ENCODE data around the gene PLA2G2D.
A peak's percentile ranks its signal among the peaks of the same experiment; 100 is the strongest.
"Not testable (repeated sequence)": the region's sequence is repeated elsewhere in the genome, so short reads cannot be mapped to it uniquely, and the experiment has no call there.

The PLA2G2D gene

DNA sequence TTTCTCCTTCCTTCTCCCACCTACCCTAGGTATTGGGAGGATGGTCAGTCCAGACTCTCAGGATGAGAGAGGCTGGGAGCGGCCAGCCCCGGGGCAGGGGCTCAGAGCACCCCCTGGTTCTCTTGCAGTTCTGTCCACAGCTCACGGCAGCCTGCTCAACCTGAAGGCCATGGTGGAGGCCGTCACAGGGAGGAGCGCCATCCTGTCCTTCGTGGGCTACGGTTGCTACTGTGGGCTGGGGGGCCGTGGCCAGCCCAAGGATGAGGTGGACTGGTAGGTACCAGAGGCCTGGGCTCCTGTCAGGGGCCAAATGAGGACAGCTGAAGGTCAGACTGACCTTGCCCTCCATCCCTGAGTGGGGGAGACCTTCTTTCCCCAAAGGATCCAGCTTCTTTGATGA lies 24.0 kb upstream of the PLA2G2D start:
- DNase-seq (ENCODE audit: low spot score), result no peak
- FAIRE-seq, result no peak

DNA sequence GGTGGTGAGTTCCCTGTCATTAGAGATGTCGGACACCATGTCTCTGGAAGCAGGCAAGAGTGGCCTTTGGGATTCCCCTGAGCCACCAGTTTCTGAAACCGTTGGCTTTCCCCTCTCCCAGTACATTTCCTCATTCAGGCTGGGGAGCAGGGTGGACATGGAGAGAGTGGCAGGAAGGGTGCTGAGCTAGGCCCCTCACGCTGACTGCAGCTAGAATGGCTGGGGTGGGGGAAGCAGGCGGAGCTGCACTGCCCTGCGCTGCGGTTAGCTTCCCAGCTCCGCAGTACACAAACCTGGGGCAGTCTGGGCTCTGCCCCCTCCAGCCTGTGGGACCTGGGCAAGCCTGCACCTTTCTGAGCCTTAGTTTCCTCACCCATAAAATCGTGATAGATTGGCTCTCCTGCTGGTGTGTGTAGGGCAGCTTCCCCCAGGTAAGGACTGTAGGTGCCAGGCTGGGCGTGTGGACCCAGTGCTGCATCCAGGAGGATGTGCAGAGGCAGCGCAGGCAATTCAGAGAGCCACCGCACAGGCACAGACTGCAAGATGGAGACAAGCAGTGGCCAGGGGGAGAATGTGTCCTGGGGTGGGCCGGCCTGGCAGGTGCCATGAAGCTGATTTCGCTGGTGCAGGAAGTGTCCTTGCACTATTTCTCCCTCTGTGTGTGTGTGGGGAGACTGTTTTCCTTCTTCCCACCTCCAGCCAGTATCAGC lies 22.8 kb upstream of the PLA2G2D start:
- DNase-seq (ENCODE audit: low spot score), result no peak
- FAIRE-seq, result no peak

DNA sequence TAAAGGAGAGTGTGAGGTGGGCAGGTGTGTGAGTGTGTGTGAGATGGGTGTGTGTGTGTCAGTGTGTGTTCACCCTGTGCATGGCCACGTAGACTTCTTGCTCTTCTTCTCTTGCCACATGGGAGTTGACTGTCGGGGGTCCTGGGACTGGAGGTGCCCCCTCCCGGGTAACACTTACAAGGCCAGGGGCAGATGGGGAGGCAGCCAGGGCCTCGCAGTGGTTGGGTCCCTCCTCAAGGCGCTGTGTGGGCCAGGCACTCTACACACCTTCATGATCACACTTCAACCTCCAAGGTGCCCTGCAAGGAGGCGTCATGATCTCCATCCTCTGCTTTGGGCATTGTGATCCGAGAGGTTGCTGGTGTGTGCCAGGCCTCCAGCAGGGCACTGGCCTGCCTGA lies 22.1 kb upstream of the PLA2G2D start:
- no peak for DNase-seq (ENCODE audit: low spot score)
- no peak for FAIRE-seq

DNA sequence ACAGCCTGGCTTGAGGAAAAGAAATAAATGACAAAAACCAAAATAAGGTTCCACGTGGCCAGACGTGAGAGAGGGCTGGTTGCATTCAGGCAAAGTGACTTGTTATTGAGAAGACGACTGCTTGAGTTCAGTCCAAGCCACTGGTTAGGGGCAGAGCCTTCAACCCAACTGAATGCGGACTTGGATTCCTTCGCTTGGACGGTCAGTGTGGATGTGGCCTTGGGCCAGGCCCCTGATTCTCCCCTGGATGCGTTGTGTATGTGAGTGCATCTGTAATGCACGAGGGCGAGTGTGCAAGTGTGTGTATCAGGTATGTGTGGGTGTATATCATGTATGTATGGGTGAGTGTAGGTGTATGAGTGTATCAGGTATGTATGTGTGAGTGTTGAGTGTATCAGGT lies 21.7 kb upstream of the PLA2G2D start:
- FAIRE-seq (no peak), DNase-seq (ENCODE audit: low spot score) (no peak)

DNA sequence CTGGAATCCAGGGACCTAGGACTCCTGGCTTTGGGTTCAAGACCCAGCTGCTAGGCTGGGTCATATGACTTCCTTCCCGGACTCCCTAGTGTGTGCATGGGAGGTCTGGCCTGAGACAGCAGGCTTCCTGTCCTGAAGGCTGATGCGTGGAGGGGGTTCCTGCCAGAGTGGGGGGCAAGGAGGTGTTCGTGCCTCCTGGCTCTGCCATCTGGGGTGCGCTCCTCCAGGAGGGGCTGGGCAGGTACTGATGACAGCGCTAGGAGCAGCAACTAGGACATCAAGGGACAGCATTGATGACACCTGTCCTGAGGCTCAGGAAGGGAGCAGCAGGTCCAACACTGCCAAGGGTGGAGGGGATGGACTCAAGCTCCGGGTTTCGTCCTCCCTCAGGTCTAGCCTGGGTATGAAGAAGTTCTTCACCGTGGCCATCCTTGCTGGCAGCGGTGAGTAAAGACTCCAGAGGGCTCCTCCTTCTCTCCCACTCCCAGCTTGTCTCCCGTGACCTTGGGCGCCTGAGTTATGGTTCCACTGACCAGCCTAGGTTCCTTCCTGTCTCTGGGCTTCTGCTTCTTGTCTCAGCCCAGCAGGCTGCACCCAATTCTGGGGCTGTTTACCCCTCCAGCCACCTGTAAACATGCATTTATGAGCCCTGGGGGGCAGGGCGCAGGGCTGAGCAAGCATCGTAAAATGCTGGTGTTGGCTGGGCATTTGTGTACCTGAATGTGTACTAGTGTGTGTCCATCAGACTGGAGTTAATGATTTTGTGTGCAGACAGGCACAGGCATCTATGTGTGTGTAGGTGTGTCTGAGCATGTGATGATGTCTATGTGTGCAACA lies 20.7 kb upstream of the PLA2G2D start:
- peak; percentile 35 for FAIRE-seq

DNA sequence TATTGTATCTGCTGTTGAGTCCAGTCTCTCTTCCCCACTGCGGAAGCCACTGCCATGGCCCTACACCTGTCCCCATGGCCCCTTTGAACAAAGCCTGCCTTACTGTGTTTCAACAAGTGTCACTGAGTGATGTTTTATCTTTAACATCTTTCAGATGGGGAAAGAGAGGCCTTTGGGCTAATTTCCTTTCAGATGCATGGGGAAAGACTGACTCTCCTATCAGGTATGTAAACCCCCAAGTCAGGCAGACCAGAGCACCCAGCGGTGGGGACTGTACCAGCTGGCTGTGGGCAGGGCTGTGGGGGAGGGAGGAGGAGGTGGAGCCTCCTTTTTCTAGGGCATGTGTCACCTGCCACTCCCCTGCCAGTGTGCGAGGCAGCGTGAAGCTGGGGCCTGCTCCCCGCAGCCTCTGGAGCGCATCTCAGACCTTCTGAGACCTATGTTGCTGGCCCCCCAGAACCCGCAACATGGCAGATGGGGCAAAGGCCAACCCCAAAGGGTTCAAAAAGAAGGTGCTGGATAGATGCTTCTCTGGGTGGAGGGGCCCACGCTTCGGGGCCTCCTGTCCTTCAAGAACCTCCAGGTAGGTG lies 19.7 kb upstream of the PLA2G2D start, which contains the start of gene PLA2G2F:
PLA2G2F (plus strand) TSS at position 363 of the 590 bp plus-strand sequence; CDS start at position 468, 105 bp downstream.
- DNase-seq (ENCODE audit: low spot score) (no peak), FAIRE-seq (no peak)

More for the DNA sequence above, 20.7 kb upstream of the PLA2G2D start:
- DNase-seq (ENCODE audit: low spot score), result no peak

DNA sequence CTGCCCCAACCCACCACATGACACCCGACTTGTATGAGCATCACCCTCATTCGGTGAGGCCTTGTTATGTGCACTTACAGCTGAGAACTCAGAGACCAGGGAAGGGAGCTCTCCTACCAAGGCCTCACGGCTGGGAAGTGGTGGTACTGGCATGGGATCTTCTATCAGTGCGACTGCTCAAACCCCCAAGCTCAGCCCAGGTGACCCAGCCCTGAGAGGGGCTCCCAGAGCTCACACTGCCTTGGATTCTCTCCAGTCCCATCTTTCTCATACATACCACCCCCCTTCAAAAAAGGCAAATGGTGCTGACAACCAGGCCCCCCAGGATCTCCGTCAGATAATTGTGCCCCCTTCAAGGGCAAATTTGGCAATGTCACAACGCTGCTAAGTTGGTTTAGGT lies 19.0 kb upstream of the PLA2G2D start:
- FAIRE-seq, result no peak
- no peak for DNase-seq (ENCODE audit: low spot score)

DNA sequence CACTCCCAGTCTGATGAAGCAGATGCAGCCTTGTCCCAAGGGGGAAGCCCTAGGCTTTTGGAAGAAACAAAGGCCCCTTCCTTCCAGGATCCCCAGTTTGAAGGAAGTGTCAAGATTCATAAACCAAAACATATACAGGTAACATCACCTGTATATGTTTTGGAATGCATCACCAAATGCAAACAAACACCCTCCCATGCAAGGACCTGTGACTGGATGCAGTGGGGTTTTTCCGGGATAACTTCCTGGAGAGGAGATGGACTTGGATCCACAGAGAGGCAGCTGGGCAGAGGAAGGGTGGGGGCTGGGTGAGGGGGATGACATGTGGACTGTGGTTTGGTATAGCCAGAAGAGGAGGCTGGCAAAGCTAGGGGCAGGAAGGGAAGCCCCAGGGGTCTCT lies 18.3 kb upstream of the PLA2G2D start:
- FAIRE-seq (no peak), DNase-seq (ENCODE audit: low spot score) (no peak)

DNA sequence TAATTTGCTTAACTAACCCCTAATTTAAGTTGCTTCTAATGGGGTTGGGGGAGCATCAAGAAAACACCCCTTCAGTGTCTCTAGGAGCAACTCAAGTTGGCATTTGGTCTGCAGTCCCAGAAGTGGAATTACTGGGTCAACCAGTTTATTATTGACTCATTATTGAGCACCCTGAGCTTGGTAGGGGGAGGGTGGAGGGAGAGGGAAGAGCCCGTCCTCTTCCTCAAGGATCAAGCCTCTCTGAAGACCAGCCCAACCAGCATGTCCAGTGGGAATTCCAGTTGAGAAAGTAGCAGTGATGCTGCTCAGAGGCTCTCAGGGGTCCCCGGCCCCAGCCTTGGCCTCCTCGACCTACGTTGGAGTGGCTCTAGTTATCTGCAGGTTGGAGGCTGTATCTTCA lies 17.7 kb upstream of the PLA2G2D start:
- DNase-seq (ENCODE audit: low spot score) (no peak), FAIRE-seq (no peak)

DNA sequence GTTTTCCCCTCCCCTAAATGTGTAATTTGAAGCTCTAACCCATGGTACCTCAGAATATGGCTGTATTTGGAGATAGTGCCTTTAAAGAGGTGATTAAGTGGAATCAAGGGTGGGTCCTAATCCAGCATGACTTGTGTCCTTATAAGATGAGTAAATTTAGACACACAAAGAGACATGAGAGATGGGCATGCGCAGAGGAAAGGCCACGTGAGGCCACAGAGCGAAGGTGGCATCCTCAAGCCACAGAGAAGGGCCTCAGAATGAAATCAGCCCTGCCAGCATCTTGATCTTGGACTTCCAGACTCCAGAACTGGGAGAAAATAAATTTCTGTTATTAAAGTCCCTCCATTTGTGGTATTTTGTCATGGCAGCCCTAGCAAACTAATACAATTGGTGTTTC lies 16.9 kb upstream of the PLA2G2D start:
- FAIRE-seq (no peak), DNase-seq (ENCODE audit: low spot score) (no peak)

DNA sequence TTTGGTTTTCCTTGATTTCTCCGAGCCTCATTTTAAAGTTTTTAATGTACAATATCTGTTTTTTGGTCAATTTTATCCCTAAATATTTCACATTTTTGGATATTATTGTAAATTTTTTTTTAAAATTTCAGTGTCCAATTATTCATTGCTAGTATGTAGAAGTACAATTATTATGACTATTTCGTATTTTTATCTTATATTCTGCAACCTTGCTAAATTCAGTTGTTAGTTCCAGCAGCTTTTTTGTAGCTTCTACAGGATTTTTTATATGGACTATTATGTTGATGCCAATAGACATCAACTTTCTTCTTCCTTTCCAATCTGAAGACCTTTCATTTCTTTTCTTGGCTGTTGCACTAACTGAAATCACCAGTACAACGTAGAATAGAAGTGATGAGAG lies 15.7 kb upstream of the PLA2G2D start:
- no peak for FAIRE-seq

DNA sequence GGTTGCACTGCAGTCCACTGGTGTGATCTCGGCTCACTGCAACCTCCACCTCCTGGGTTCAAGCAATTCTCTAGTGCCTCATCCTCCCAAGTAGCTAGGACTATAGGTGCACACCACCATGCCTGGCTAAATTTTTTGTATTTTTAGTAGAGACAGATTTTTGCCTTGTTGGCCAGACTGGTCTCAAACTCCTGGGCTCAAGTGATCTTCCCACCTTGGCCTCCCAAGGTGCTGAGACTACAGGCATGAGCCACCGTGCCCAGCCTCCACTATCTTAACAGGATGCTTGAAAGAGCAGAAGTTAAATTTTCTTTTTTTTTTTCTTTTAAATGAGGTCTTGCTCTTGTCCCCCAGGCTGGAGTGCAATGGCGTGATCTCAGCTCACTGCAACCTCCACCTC lies 11.2 kb upstream of the PLA2G2D start:
- not testable (repeated sequence) for FAIRE-seq; DNase-seq (ENCODE audit: low spot score)

More for the DNA sequence above, 15.7 kb upstream of the PLA2G2D start:
- DNase-seq (ENCODE audit: low spot score), result no peak

DNA sequence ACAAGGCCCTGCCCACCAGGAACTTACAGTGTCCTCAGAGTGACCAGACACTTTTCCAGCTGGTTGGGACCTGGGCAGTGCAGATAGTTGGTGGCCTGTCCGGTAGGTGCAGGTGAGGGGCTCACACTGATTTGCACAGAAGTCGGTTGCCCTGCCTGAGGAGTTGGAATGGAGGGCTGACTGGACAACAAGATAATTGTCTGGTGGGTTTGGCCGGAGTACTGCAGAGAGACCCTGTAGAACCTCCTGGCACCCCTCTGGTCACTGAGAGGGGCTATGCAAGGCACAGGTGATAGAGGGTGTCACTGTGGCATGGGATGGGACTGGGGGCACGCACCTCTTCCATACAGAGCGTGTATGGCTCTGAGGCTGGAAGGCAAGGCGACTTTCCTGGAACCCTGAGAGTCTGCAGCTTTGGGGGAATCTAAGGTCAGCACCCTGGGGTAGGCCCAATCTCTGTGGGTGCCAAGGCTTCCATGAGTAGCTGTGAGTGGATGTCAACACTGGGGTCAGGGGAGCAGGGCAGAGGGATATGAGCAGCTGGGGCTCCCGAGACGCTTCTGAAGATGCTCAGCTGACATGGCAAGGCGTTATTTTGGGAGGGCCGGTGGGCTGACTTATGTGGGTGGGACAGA lies 7.6 kb upstream of the PLA2G2D start:
- no peak for FAIRE-seq

DNA sequence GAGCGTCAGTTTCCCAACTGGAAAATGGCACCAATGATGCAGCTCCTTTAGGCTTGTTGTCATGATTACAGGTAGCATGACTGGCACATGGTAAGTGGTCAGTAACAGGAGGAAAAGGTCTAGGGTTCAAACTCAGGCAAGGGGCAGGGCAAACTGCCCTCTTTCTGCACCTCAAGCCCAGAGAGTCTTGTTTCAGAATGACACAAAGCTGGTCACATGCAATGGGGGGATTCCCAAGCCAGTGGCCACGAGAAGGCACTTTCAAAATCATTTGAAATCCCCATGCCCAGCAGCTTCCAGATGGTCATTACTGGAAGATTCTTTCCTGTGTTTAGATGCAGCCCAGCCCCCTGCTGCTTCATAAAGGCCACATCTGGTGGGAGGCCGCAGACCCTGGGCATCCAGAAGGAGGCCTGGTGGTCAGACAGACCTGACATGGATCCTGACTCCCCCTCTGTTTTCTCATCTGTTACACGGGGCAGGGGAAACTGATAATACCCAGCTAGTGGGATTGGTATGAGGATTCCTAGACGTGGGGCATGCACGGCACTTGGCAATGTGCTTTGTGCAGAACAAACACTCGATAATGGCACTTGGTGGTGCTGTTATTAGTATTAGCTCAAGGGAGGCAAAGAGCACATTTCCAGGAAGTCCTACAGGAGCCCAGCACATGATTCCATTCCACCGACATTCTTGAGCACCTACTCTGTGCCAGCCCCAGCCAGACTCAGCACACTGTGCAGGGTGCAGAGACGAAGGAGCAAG lies 6.9 kb upstream of the PLA2G2D start:
- no peak for DNase-seq (ENCODE audit: low spot score)
- FAIRE-seq, result no peak

More for the DNA sequence above, 7.6 kb upstream of the PLA2G2D start:
- DNase-seq (ENCODE audit: low spot score), result no peak

DNA sequence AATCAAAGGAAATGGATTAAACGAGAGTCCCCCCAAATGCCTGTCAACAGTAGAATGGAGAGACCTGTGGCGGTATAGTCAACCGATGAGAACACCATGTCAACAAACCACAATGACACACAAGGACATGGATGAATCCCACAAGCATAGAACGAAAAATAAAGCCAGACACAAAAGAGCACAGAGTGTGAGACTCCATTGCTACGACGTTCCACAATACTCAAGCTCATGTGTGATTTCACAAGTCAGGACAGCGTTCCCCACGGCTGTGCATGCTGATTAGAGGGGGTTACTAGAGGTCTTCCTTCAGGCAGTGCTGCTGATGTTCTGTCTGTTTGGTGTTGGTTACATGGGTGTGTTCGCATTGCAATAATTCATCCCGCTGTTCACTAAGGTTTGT lies 5.8 kb upstream of the PLA2G2D start:
- DNase-seq (ENCODE audit: low spot score), result no peak
- no peak for FAIRE-seq

DNA sequence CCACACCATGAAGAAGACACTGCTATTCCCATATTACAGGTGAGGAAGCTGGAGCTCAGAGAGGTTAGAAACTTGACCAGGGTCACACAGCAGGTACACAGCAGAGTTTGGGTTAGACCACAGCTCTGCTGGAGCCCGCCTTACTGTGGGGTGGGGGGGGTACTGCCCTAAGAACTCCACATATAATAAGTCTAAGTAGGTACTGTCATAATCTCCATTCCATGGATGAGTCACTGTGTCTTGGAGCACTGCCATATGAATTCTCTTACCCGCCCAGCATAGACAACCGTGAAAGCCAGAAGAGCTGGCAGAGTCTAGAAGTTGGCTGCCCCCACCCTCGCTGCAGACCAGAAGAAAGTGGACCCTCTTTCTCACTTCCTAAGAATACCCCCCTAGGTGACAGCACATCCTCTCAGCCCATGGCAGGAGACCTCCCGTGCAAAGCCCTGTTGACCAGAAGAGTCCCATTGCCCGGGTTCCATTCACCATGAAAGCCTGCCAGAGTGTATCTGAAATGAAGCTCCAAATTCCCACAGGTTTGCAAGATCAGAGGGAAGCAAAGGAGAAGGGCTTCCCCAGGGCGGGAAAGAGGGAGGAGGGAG lies 5.2 kb upstream of the PLA2G2D start:
- FAIRE-seq (peak; percentile 91), DNase-seq (ENCODE audit: low spot score) (peak; percentile 87)

DNA sequence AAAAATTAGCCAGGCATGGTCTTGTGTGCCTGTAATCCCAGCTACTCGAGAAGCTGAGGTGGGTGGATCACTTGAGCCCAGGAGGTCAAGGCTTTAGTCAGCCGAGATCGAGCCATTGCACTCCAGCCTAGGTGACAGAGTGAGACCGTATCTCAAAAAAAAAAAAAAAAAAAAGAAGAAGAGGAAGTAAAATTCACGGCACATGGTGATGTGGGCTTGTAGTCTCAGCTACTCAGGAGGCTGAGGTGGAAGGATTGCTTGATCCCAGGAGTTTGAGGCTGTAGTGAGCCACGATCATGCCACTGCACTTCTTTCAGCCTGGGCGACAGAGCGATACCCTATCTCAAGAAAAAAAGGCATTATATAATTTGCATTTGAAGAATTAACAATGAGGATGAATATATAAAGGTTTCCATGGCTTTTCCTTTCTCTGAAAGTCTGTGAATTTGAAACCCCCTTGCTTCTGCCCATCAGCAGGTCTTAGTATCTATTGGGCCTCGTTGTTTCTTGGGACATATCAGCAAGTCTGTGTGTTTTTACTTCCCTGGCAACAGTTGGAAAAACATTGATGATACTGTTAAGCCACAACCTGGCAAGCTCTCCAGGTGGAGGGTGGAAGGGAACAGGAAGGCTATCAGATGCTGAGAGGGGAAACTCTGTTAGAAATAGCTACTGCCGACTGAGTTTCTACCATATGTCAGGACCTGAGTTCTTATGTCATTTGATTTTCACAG lies 4.6 kb upstream of the PLA2G2D start:
- DNase-seq (ENCODE audit: low spot score), result no peak
- FAIRE-seq, result no peak

DNA sequence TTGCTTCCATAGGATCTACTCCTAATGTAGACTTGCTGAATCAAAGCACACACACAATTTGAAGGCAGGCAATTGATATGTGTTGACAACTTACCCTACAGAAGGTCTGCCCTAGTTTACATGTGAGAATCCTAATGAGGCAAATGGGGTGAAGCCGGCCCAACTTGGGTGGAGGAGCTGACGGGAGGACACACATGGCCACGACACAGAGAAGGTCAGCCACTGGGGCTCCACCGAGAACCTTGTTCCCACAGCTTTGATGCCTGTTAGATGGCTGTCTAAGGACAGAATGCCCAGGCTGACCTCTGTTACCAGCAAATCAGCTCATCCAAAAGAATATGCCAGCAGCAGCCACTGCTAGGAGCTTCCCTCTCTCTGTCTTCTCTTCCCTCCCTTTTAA lies 1.5 kb upstream of the PLA2G2D start:
- DNase-seq (ENCODE audit: low spot score), result no peak
- no peak for FAIRE-seq

DNA sequence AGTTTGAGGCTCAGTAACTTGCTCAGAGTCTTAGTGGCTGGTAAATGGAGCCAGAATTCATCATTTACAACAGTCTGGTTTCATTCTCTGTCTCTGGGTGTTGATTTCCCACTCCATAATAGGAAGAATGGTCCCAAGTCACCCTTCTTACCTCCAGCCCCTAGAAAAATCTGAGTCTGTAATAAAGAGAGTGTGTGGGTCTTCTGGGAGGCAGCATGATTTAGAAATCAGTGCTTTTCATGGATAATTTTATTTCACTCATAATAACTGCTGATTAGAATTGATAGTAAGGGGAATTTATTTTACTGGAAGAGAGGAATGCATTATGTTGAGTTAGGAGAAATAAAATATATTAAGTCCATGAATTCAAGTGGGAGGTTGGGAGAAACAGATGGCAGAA lies 2.1 kb downstream of the PLA2G2D start:
- DNase-seq (ENCODE audit: low spot score) (no peak), FAIRE-seq (no peak)

DNA sequence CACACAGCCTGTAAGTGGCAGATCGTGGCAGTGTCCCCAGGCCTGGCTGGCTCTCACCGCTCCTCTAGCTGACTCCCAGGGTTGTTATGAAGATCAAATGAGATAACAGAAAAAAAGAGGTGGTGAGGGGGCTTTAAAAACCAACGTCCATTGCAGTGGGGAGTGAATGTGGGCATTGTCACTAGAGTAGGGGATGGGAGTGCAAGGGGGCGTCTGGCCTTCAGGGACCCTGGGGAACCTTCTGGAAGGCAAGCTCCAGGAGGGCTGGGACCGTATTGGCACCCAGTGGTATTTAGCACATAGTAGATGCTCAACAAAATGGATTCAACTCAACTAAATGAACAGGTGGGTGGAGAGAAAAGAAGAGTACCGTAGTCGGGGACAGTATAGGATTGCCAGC lies 3.4 kb downstream of the PLA2G2D start:
- DNase-seq (ENCODE audit: low spot score), result no peak
- FAIRE-seq, result no peak

Measured in urothelium cell line (cell line).